HL-60/S4 treated with phorbol 12-myristate 13-acetate at 8.2 ng/mL for 4 days and 3 days (cell line): ENCODE data around the gene MAST2.
"Not testable (repeated sequence)": the region's sequence is repeated elsewhere in the genome, so short reads cannot be mapped to it uniquely, and the experiment has no call there.

Source experiments
- in situ Hi-C: fragments of 300-500 bp; cut with MboI; formaldehyde crosslinking; loops from 2 replicates; pipeline ENCODE4 v1.15.0; 2022; ENCODE audit warnings: low sequenced_read_pairs

The MAST2 gene

DNA sequence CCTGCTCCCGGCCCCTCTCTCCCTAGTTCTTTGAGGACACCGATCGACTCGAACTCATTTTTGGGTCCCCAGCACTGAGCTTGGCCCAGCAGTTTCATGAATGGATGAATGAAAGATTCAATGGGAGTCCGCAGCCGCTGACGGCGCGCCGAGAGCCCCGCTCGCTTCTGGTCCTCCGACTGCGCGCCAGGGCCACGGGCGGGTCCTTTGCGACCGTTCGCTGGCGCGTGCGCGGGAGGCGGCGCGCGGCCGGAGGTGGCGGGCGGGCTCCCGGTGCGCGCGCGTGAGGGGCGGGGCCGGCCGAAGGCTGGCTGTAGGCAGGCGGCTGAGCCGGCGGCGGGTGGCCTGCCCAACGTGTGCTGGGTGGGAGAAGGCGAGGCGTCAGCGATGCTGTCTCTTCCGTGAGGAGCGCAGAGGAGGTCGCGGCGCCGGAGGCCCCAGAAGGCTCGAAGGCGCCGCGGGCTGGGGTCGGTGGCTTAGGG, at the start of gene MAST2:
Gene MAST2, plus strand, starts transcription at position 314 of the 482 bp plus-strand sequence. CDS start 284 bp downstream, outside the sequence.
- in situ Hi-C loops: no loop called here

GRCh38 chr1:45755697-45756096, 47.7 kb upstream of the MAST2 start:
- in situ Hi-C loops: no loop called here

DNA sequence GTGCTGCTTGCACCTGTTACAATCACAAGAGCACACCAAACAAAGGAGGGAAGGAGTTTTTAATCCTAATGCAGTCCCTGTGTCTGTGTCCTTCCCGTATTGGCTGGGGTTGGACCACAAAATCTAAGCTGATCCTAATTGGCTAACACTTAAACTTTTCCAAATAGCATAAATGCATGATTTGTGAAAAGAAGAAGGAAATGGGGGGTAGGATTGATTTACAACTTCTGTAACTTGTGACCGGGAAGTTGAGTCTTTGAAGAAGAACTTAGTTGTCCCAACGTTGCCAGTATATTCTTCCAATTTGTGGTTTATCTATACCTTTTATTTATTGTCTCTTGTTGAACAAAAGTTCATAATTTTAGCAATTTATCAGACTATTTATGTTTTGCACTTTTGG, 41.1 kb upstream of the MAST2 start:
- in situ Hi-C loops: no loop called here

DNA sequence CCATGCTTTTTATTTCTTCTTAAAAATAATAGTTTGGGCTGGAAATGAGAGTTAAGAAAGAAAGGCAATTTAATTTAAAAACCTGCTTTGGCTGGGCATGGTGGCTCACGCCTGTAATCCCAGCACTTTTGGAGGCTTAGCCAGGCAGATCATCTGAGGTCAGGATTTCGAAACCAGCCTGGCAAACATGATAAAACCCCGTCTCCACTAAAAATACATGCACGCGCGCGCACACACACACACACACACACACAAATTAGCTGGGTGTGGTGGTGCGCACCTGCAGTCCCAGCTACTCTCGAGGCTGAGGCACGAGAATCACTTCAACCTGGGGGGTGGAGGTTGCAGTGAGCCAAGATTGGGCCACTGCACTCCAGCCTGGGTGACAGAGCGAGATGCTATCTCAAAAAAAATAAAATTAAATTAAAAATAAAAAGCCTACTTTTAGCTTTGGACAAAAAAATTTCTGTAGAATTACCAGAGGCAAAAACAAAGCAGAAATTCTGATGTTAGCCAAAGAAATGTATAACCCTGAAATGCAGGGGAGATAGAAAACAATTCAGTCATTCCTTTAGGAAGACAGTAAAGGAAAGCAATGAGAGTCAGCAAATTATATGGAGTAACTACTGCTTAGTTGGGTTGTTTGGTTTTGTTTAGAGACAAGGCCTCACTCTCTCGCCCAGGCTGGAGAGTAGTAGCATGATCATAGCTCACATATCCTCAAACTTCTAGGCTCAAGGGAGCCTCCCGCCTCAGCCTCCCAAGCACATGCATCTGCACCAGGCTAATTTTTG, 37.2 kb upstream of the MAST2 start:
- in situ Hi-C loops: no loop called here

GRCh38 chr1:45767035-45767434, 36.4 kb upstream of the MAST2 start:
- in situ Hi-C loops: no loop called here

DNA sequence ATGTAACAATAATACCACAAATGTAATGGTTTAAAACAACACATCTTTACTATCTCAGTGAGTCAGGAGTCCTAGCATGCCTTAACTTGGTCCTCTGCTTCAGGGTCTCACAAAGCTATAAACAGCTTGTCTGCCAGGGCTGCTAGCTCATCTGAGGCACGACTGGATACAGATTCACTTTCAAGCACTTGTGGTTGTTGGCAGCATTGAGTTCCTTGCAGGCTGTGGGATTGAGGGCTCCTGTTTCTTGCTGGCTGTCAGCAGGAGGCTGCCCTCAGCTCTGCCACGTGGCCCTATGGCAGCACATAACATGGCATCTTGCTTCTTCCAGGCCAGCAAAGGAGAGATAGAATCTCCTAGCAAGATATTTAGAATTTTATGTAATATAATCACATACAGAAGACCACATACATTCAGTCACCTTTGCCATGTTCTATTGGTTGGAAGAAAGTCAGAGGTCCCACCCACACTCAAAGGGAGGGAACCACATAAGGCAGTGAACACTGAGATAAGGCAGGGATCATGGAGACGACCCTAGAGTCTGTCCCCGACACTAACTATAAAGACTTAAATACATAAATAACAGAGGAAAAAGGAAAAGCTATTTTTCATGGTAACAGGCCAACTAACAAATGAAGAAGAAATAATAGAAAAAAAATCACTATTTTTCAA, 34.0 kb upstream of the MAST2 start:
- in situ Hi-C loops: no loop called here

- in situ Hi-C loops: no loop called here
Measured at GRCh38 chr1:45772971-45773370, 30.4 kb upstream of the MAST2 start.

DNA sequence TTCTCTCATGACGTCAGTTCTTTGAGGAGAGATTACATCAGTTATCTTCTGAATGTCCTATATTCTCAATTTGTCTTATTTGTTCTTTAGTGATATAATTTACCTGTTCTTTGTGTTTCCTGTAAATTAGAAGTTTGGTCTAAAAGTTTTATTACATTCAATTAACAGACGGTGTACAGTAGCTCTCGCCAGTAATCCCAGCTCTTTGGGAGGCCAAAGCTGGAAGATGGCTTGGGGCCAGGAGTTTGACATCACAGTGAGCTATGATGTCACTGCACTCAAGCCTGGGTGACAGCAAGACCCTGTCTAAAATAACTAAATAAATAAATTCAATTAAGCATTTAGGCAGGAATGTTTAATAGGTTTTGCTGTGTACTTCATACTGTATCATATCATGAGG, 27.6 kb upstream of the MAST2 start:
- in situ Hi-C loops: no loop called here

DNA sequence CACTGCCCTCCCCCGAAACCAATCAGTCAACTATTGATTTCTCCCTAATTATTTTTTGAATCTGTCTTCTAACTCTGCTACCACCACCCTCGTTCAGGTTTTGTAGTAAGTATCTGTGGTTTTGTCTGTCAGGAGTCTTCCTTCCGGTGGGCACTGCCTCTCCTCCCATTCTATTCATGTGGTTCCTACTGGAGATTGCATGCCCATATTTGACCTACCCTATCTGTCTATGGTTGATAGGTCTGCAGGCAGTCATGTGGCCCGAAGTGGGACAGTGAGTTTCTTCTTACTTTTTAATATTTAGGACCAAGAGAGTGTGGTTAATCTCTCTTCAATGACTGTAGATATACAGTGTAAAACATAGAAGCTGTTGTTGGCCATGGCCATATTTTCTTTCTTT, 17.8 kb upstream of the MAST2 start:
- in situ Hi-C loops: no loop called here

GRCh38 chr1:45787905-45788304, 15.5 kb upstream of the MAST2 start:
- in situ Hi-C loops: no loop called here

DNA sequence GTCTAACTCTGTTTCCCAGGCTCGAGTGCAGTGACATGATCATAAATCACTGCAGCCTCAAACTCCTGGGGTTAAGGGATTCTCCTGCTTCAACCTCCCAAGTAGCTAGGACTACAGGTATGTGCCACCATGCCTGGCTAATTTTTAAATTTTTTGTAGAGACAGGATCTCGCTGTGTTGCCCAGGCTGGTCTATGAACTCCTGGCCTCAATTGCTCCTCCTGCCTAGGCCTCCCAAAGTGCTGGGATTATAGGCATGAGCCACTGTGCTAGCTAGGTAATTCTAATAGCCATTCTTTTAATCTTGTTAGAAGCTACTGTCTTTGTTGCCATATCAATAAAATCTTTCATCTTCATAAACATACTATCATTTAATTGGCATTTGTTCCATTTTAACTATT, 13.8 kb upstream of the MAST2 start:
- in situ Hi-C loops: no loop called here

GRCh38 chr1:45792744-45793143, 10.7 kb upstream of the MAST2 start:
- in situ Hi-C loops: no loop called here

DNA sequence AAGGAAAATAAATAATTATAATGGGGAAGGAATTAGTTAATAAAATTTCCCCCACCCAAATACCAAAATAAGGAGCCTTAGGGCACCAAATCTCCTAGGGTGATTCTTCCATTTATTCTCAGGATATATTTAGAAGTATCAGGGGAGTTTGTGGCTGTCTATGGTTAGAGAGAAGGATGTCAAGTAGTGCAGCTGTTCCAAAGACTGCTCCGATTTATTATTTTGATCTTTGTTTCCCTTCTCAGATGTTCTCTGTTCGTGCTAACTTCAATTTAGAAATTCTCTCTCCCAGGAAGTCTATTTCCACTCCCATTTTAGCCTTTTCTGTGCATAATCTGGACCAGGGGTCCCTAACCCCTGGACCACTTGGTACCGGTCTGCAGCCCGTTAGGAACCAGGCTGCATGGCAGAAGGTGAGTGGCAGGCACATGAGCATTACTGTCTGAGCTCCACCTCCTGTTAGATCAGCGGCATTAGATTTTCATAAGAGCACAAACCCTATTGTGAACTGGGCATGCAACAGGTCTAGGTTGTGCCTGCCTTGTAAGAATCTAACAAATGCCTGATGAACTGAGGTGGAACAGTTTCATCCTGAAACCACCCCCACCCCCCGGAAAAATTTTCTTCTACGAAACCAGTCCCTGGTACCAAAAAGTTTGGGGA, 9.3 kb upstream of the MAST2 start:
- in situ Hi-C loops: no loop called here

GRCh38 chr1:45796381-45796780, 7.0 kb upstream of the MAST2 start:
- in situ Hi-C loops: no loop called here

GRCh38 chr1:45796946-45797345, 6.5 kb upstream of the MAST2 start:
- in situ Hi-C loops: no loop called here

GRCh38 chr1:45800899-45801298, 2.5 kb upstream of the MAST2 start:
- in situ Hi-C loops: no loop called here

- in situ Hi-C loops: no loop called here
Measured at GRCh38 chr1:45802343-45803298, 791 bp upstream of the MAST2 start.

GRCh38 chr1:45803781-45804668, 613 bp downstream of the MAST2 start:
- in situ Hi-C loops: not testable (repeated sequence)

GRCh38 chr1:45804669-45804969, 1.2 kb downstream of the MAST2 start:
- in situ Hi-C loops: no loop called here

GRCh38 chr1:45806129-45806528, 2.7 kb downstream of the MAST2 start:
- in situ Hi-C loops: no loop called here
